Retinal pigment epithelial cell (primary cell): ENCODE measurements around the gene OARD1.

Experiments used
- DNase-seq: peaks from one replicate; pipeline ENCODE4 v3.0.0-alpha.2; 2010; ENCODE audit warnings: low read depth
- H3K4me3 ChIP-seq: 2 replicates; pipeline ENCODE4 v1.5.1; 2011; ENCODE audit warnings: mild to moderate bottlenecking, low read length, control low read depth, moderate library complexity
- CTCF ChIP-seq: conservative IDR thresholded peaks from 2 replicates; pipeline ENCODE4 v1.5.1; 2011; ENCODE audit warnings: low read depth, low read length, control low read depth, inconsistent platforms

Gene OARD1

GRCh38 chr6:41049521-41049920 is 22.6 kb downstream of the OARD1 start:
- no peak overlapping the region for H3K4me3 ChIP-seq
- DNase-seq = no peak
- no peak for TF ChIP-seq CTCF

- no peak overlapping the region for H3K4me3 ChIP-seq
- TF ChIP-seq CTCF = no peak
- DNase-seq = no peak
Observed at GRCh38 chr6:41047745-41048732, 24.1 kb downstream of the OARD1 start.

- H3K4me3 ChIP-seq = no peak overlapping the region
- no peak for DNase-seq
- TF ChIP-seq CTCF = no peak
Observed at GRCh38 chr6:41047306-41047705, 24.9 kb downstream of the OARD1 start.

GRCh38 chr6:41046084-41046483 is 26.1 kb downstream of the OARD1 start:
- no peak for DNase-seq
- TF ChIP-seq CTCF = no peak
- H3K4me3 ChIP-seq = no peak overlapping the region

GRCh38 chr6:41045664-41046063 is 26.5 kb downstream of the OARD1 start:
- DNase-seq = no peak
- H3K4me3 ChIP-seq = no peak overlapping the region
- TF ChIP-seq CTCF = no peak

- H3K4me3 ChIP-seq = no peak overlapping the region
- DNase-seq = no peak
- no peak for TF ChIP-seq CTCF
Observed at GRCh38 chr6:41043151-41043550, 29.0 kb downstream of the OARD1 start.
